ENCODE results near the gene CCDC57. TPM values are rescaled to one million over a fixed set of nuclear protein-coding genes. Genes with fewer than 3 reads are reported as not detected.

CCDC57 gene
- total RNA-seq, 1 experiment from 2014 or later, result 69.9 TPM

- CTCF ChIA-PET, result no interaction called here
- H3K9me3 Mint-ChIP-seq (ENCODE audit: low read depth, unreplicated experiment), result no peaks in the 10 kb centered on the region
- no peaks in the 10 kb centered on the region for H3K27me3 Mint-ChIP-seq (ENCODE audit: unreplicated experiment)
- H3K27ac Mint-ChIP-seq (ENCODE audit: unreplicated experiment), result no peak overlapping the region
- H3K36me3 Mint-ChIP-seq (ENCODE audit: insufficient read depth, unreplicated experiment), result peaks cover 20% of the 10 kb centered on the region
- no TSS peak for BruUV-seq (replicated peaks)
- intact Hi-C loops (cut with micrococcal nuclease; ENCODE audit: unreplicated experiment), result no loop called here
- no peaks in the 10 kb centered on the region for H3K4me1 Mint-ChIP-seq (ENCODE audit: low read depth, unreplicated experiment)
- no peak overlapping the region for H3K4me3 Mint-ChIP-seq (ENCODE audit: low read depth, unreplicated experiment)
- no peak for DNase-seq
- no peak for TF ChIP-seq CTCF (IDR thresholded peaks at IDR 0.05; ENCODE audit: unreplicated experiment)
Measured at GRCh38 chr17:82173351-82174041, 39.1 kb downstream of the CCDC57 start.

- no peak for DNase-seq
- intact Hi-C loops (cut with micrococcal nuclease; ENCODE audit: unreplicated experiment), result no loop called here
- Mint-ChIP-seq H3K27me3 (ENCODE audit: unreplicated experiment) (no peaks in the 10 kb centered on the region), H3K36me3 (ENCODE audit: insufficient read depth, unreplicated experiment) (peaks cover 20% of the 10 kb centered on the region), H3K4me1 (ENCODE audit: low read depth, unreplicated experiment) (no peaks in the 10 kb centered on the region), H3K9me3 (ENCODE audit: low read depth, unreplicated experiment) (no peaks in the 10 kb centered on the region), H3K27ac (ENCODE audit: unreplicated experiment) (no peak overlapping the region), H3K4me3 (ENCODE audit: low read depth, unreplicated experiment) (no peak overlapping the region)
- no TSS peak for BruUV-seq (replicated peaks)
- no peak for TF ChIP-seq CTCF (IDR thresholded peaks at IDR 0.05; ENCODE audit: unreplicated experiment)
- CTCF ChIA-PET, result no interaction called here
Measured at GRCh38 chr17:82172486-82173160, 40.0 kb downstream of the CCDC57 start.

- CTCF ChIA-PET, result interaction anchor here (0.6 kb wide), 1 partner anchor 18 kb away, joined by 3 read pairs; no protein-coding TSS in a partner anchor
- intact Hi-C loops (cut with micrococcal nuclease; ENCODE audit: unreplicated experiment), result no loop called here
- DNase-seq, result no peak
- Mint-ChIP-seq H3K4me1 (ENCODE audit: low read depth, unreplicated experiment) (no peaks in the 10 kb centered on the region), H3K27me3 (ENCODE audit: unreplicated experiment) (no peaks in the 10 kb centered on the region), H3K4me3 (ENCODE audit: low read depth, unreplicated experiment) (no peak overlapping the region), H3K9me3 (ENCODE audit: low read depth, unreplicated experiment) (no peaks in the 10 kb centered on the region), H3K27ac (ENCODE audit: unreplicated experiment) (no peak overlapping the region), H3K36me3 (ENCODE audit: insufficient read depth, unreplicated experiment) (peaks cover 20% of the 10 kb centered on the region)
- TF ChIP-seq CTCF (IDR thresholded peaks at IDR 0.05; ENCODE audit: unreplicated experiment), result no peak
- BruUV-seq (replicated peaks), result no TSS peak
Measured at GRCh38 chr17:82171750-82172375, 40.8 kb downstream of the CCDC57 start.

GRCh38 chr17:82170412-82170961 lies 42.2 kb downstream of the CCDC57 start:
- Mint-ChIP-seq H3K4me1 (ENCODE audit: low read depth, unreplicated experiment) (no peaks in the 10 kb centered on the region), H3K27me3 (ENCODE audit: unreplicated experiment) (no peaks in the 10 kb centered on the region), H3K9me3 (ENCODE audit: low read depth, unreplicated experiment) (no peaks in the 10 kb centered on the region), H3K27ac (ENCODE audit: unreplicated experiment) (no peak overlapping the region), H3K36me3 (ENCODE audit: insufficient read depth, unreplicated experiment) (peaks cover 21% of the 10 kb centered on the region), H3K4me3 (ENCODE audit: low read depth, unreplicated experiment) (no peak overlapping the region)
- no peak for DNase-seq
- BruUV-seq (replicated peaks), result no TSS peak
- TF ChIP-seq CTCF (IDR thresholded peaks at IDR 0.05; ENCODE audit: unreplicated experiment), result no peak
- intact Hi-C loops (cut with micrococcal nuclease; ENCODE audit: unreplicated experiment), result no loop called here
- CTCF ChIA-PET, result no interaction called here

Data from Calu3 (cell line).